ENCODE measurements around the gene SPATA31E1. TPM values are rescaled to one million over a fixed set of nuclear protein-coding genes. Genes with fewer than 3 reads are reported as not detected.

The SPATA31E1 gene
- total and polyA plus RNA-seq, 10 donors, result not detected

- no peaks in the 10 kb centered on the region for H3K9me3 ChIP-seq
- intact Hi-C loops (cut with DNase I; ENCODE audit: low total_unique reads), result no loop called here
- no peaks in the 10 kb centered on the region for H3K36me3 ChIP-seq
- no peak for TF ChIP-seq POLR2AphosphoS5 (IDR thresholded peaks at IDR 0.05)
- TF ChIP-seq POLR2A (IDR thresholded peaks at IDR 0.05), result no peak
- TF ChIP-seq CTCF (IDR thresholded peaks at IDR 0.05 in 8 of 11, conservative IDR thresholded peaks at IDR 0.05 in 3 of 11), result no peak
- H3K27ac ChIP-seq, result no peak overlapping the region
- H3K27me3 ChIP-seq (replicated peaks in 1 of 7), result peaks cover 0 to 11% (median 0%) of the 10 kb centered on the region in 7 donors
- WGBS, 5 donors, result 80 to 84% (median 84%) methylated on average over 13 of the region's 13 CpGs
- no peak for DNase-seq
- no peak overlapping the region for H3K4me3 ChIP-seq
- H3K4me1 ChIP-seq, result no peaks in the 10 kb centered on the region
Measured at GRCh38 chr9:87885484-87886189, 3.0 kb downstream of the SPATA31E1 start.

GRCh38 chr9:87886210-87886932 is 3.7 kb downstream of the SPATA31E1 start:
- TF ChIP-seq POLR2AphosphoS5 (IDR thresholded peaks at IDR 0.05), result no peak
- TF ChIP-seq CTCF (IDR thresholded peaks at IDR 0.05 in 8 of 11, conservative IDR thresholded peaks at IDR 0.05 in 3 of 11), result no peak
- TF ChIP-seq POLR2A (IDR thresholded peaks at IDR 0.05), result no peak
- WGBS, 5 donors, result 72 to 80% (median 77%) methylated on average over 9 to 11 of the region's 11 CpGs
- intact Hi-C loops (cut with DNase I; ENCODE audit: low total_unique reads), result no loop called here

GRCh38 chr9:87886933-87887505 is 4.3 kb downstream of the SPATA31E1 start:
- H3K27ac ChIP-seq, result no peak overlapping the region
- 76 to 84% (median 81%) methylated on average over 12 to 13 of the region's 13 CpGs for WGBS, 5 donors
- TF ChIP-seq CTCF (IDR thresholded peaks at IDR 0.05 in 8 of 11, conservative IDR thresholded peaks at IDR 0.05 in 3 of 11) (no peak), POLR2A (IDR thresholded peaks at IDR 0.05) (no peak), POLR2AphosphoS5 (IDR thresholded peaks at IDR 0.05) (no peak)
- intact Hi-C loops (cut with DNase I; ENCODE audit: low total_unique reads), result no loop called here
- DNase-seq, result no peak
- no peak overlapping the region for H3K4me3 ChIP-seq
- H3K9me3 ChIP-seq, result no peaks in the 10 kb centered on the region
- no peaks in the 10 kb centered on the region for H3K36me3 ChIP-seq
- no peaks in the 10 kb centered on the region for H3K4me1 ChIP-seq
- H3K27me3 ChIP-seq (replicated peaks in 1 of 7), result peaks cover 0 to 11% (median 0%) of the 10 kb centered on the region in 7 donors

More at GRCh38 chr9:87886210-87886932, 3.7 kb downstream of the SPATA31E1 start:
- Histone ChIP-seq H3K4me1 (no peaks in the 10 kb centered on the region), H3K27me3 (replicated peaks in 1 of 7) (peaks cover 0 to 11% (median 0%) of the 10 kb centered on the region in 7 donors), H3K36me3 (no peaks in the 10 kb centered on the region), H3K9me3 (no peaks in the 10 kb centered on the region), H3K27ac (no peak overlapping the region), H3K4me3 (no peak overlapping the region)
- no peak for DNase-seq

Data from spleen (tissue), 11 donors.